Measurements from ENCODE around the gene EIF2A. TPM values are rescaled to one million over a fixed set of nuclear protein-coding genes. Genes with fewer than 3 reads are reported as not detected.

Gene EIF2A
- total and polyA plus RNA-seq, 2 of the 13 experiments (the other 11 are each of a cell fraction or from before 2014, with no cell fraction given) = 124 to 139 TPM

- TF ChIP-seq ZNF446 (CRISPR knock-in tag; IDR thresholded peaks at IDR 0.05) = peak; percentile 93
- TF ChIP-seq ZNF547 (CRISPR knock-in tag; IDR thresholded peaks at IDR 0.05) = peak; percentile 97; the same call in 1 of the 2 replicates
- peak; percentile 83; the same call in 1 of the 2 replicates for TF ChIP-seq GZF1 (CRISPR knock-in tag; IDR thresholded peaks at IDR 0.05)
- TF ChIP-seq NFAT5 (CRISPR knock-in tag; IDR thresholded peaks at IDR 0.05) = peak; percentile 90
- 0 out of 2 replicates have a peak, but pooled peaks have one; percentile 13 for TF ChIP-seq SIX1 (CRISPR knock-in tag; IDR thresholded peaks at IDR 0.05; ENCODE audit: borderline replicate concordance)
- 0 out of 2 replicates have a peak, but pooled peaks have one; percentile 78 for TF ChIP-seq MZF1 (CRISPR knock-in tag; IDR thresholded peaks at IDR 0.05; ENCODE audit: borderline replicate concordance)
- no peak for TF ChIP-seq GMEB2 (CRISPR knock-in tag; IDR thresholded peaks at IDR 0.05; ENCODE audit: low read depth)
- no peak for TF ChIP-seq PCBP2 (optimal IDR thresholded peaks at IDR 0.05; ENCODE audit: low read depth, low read length, poor library complexity, severe bottlenecking)
- TF ChIP-seq PPARG (CRISPR knock-in tag; conservative IDR thresholded peaks at IDR 0.05) = 0 out of 2 replicates have a peak, but pooled peaks have one; percentile 5
- TF ChIP-seq FOXK1 (CRISPR knock-in tag; IDR thresholded peaks at IDR 0.05; ENCODE audit: borderline replicate concordance, low read depth) = peak; percentile 21; the same call in 1 of the 2 replicates
- TF ChIP-seq ERF (CRISPR knock-in tag; IDR thresholded peaks at IDR 0.05) = peak; percentile 66; the same call in 1 of the 2 replicates
- TF ChIP-seq ZNF142 (CRISPR knock-in tag; IDR thresholded peaks at IDR 0.05) = peak; percentile 95
- peak; percentile 60; the same call in 1 of the 2 replicates for TF ChIP-seq ZNF790 (CRISPR knock-in tag; IDR thresholded peaks at IDR 0.05; ENCODE audit: borderline replicate concordance)
- TF ChIP-seq ZNF225 (CRISPR knock-in tag; IDR thresholded peaks at IDR 0.05) = 0 out of 2 replicates have a peak, but pooled peaks have one; percentile 47
- no peak; the same call in 1 of the 2 replicates for TF ChIP-seq ZNF333 (CRISPR knock-in tag; IDR thresholded peaks at IDR 0.05; ENCODE audit: borderline replicate concordance)
- no peak for TF ChIP-seq ATF1 (CRISPR knock-in tag; IDR thresholded peaks at IDR 0.05)
Measured at GRCh38 chr3:150603153-150603979, 56.8 kb downstream of the EIF2A start, which contains the start of gene SELENOT (continued).
